HEK293 (cell line): ENCODE measurements around the gene RFPL1.

Experiments used
- CTCF ChIA-PET: fragments of 350-600 bp; formaldehyde crosslinking; extraction: SDS; loops from one replicate; lab custom pipeline; 2021; ENCODE audit warnings: antibody characterized with exemption; lab: Yijun Ruan, JAX
- POLR2A ChIA-PET: fragments of 300-600 bp; formaldehyde crosslinking; extraction: SDS; loops from one replicate; lab custom pipeline; 2020; ENCODE audit warnings: antibody characterized with exemption, inconsistent platforms; lab: Yijun Ruan, JAX
- H3K27ac ChIP-seq: fragments of 200-500 bp; sonication (Bioruptor generic); 2 replicates; pipeline ENCODE4 v1.5.1; 2014; ENCODE audit warnings: low read depth, low read length, control low read depth, inconsistent platforms; ENCODE audit errors: extremely low read depth
- H3K36me3 ChIP-seq, 2 experiments: fragments of 200-500 bp in 1 of 2; sonication (Bioruptor generic) in 1 of 2; 1 replicate in 1 of 2; 2 replicates in 1 of 2; pipeline ENCODE4 v1.5.1; 2014 to 2017; ENCODE audit warnings: inconsistent platforms in 2 of 2, low read length in 2 of 2; ENCODE audit not compliant: control insufficient read depth in 2 of 2, insufficient read depth in 1 of 2
- H3K4me1 ChIP-seq: fragments of 200-500 bp; sonication (Bioruptor generic); 2 replicates; pipeline ENCODE4 v1.5.1; 2014; ENCODE audit warnings: mild to moderate bottlenecking, low read length, inconsistent platforms; ENCODE audit not compliant: control insufficient read depth, insufficient read depth
- H3K4me3 ChIP-seq: 2 replicates; pipeline ENCODE4 v1.5.1; 2011; ENCODE audit warnings: low read depth, mild to moderate bottlenecking, control low read depth, low read length, moderate library complexity
- H3K9me3 ChIP-seq: fragments of 200-500 bp; sonication (Bioruptor generic); 2 replicates; pipeline ENCODE4 v1.5.1; 2014; ENCODE audit warnings: low read depth, low read length, inconsistent platforms; ENCODE audit not compliant: control insufficient read depth, insufficient read depth
- CTCF ChIP-seq: fragments of 450-650 bp; formaldehyde crosslinking; IDR thresholded peaks from 2 replicates; pipeline ENCODE4 v1.5.1; 2016; ENCODE audit warnings: missing biosample characterization, missing genetic modification characterization
- KLF17 ChIP-seq: fragments of 450-650 bp; formaldehyde crosslinking; IDR thresholded peaks from 2 replicates; pipeline ENCODE4 v1.5.1; 2016; ENCODE audit warnings: missing biosample characterization, missing genetic modification characterization
- KLF8 ChIP-seq: fragments of 450-650 bp; formaldehyde crosslinking; IDR thresholded peaks from 2 replicates; pipeline ENCODE4 v1.5.1; 2016; ENCODE audit warnings: missing biosample characterization, missing genetic modification characterization
- RBAK ChIP-seq: fragments of 450-650 bp; formaldehyde crosslinking; IDR thresholded peaks from 2 replicates; pipeline ENCODE4 v1.5.1; 2016; ENCODE audit warnings: missing biosample characterization, missing genetic modification characterization
- REPIN1 ChIP-seq: fragments of 450-650 bp; formaldehyde crosslinking; IDR thresholded peaks from 2 replicates; pipeline ENCODE4 v1.5.1; 2017; ENCODE audit warnings: missing biosample characterization, missing genetic modification characterization, low read depth
- SETDB1 ChIP-seq: IDR thresholded peaks from one replicate; pipeline ENCODE4 v1.6.1; 2017; ENCODE audit warnings: mild to moderate bottlenecking, low read length, moderate library complexity, mixed read lengths; ENCODE audit not compliant: insufficient read length
- ZBTB17 ChIP-seq: fragments of 450-650 bp; formaldehyde crosslinking; IDR thresholded peaks from 2 replicates; pipeline ENCODE4 v1.5.1; 2016; ENCODE audit warnings: missing biosample characterization, missing genetic modification characterization
- ZBTB21 ChIP-seq: fragments of 450-650 bp; formaldehyde crosslinking; IDR thresholded peaks from 2 replicates; pipeline ENCODE4 v1.5.1; 2017; ENCODE audit warnings: missing biosample characterization, missing genetic modification characterization
- ZBTB44 ChIP-seq: fragments of 450-650 bp; IDR thresholded peaks from 2 replicates; pipeline ENCODE4 v1.5.1; 2018; ENCODE audit warnings: missing biosample characterization, mild to moderate bottlenecking, missing genetic modification characterization
- ZBTB48 ChIP-seq: fragments of 450-650 bp; formaldehyde crosslinking; IDR thresholded peaks from 2 replicates; pipeline ENCODE4 v1.5.1; 2016; ENCODE audit warnings: missing biosample characterization, missing genetic modification characterization
- ZFP37 ChIP-seq: fragments of 450-650 bp; formaldehyde crosslinking; IDR thresholded peaks from 2 replicates; pipeline ENCODE4 v1.5.1; 2016; ENCODE audit warnings: missing biosample characterization, missing genetic modification characterization
- ZIC2 ChIP-seq: fragments of 450-650 bp; formaldehyde crosslinking; IDR thresholded peaks from 2 replicates; pipeline ENCODE4 v1.5.1; 2016; ENCODE audit warnings: missing biosample characterization, missing genetic modification characterization
- ZNF211 ChIP-seq: fragments of 450-650 bp; formaldehyde crosslinking; IDR thresholded peaks from 2 replicates; pipeline ENCODE4 v1.5.1; 2016; ENCODE audit warnings: low read depth, missing biosample characterization, missing genetic modification characterization
- ZNF214 ChIP-seq: fragments of 450-650 bp; formaldehyde crosslinking; IDR thresholded peaks from 2 replicates; pipeline ENCODE4 v1.5.1; 2017; ENCODE audit warnings: missing biosample characterization, mild to moderate bottlenecking, missing genetic modification characterization, borderline replicate concordance
- ZNF266 ChIP-seq: fragments of 450-650 bp; formaldehyde crosslinking; IDR thresholded peaks from 2 replicates; pipeline ENCODE4 v1.5.1; 2016; ENCODE audit warnings: missing biosample characterization, missing genetic modification characterization, low read depth
- ZNF350 ChIP-seq: fragments of 450-650 bp; formaldehyde crosslinking; IDR thresholded peaks from 2 replicates; pipeline ENCODE4 v1.5.0; 2017; ENCODE audit warnings: missing biosample characterization, mild to moderate bottlenecking, missing genetic modification characterization
- ZNF473 ChIP-seq: fragments of 450-650 bp; formaldehyde crosslinking; IDR thresholded peaks from 2 replicates; pipeline ENCODE4 v1.5.1; 2017; ENCODE audit warnings: missing biosample characterization, missing genetic modification characterization
- ZNF530 ChIP-seq: fragments of 450-650 bp; formaldehyde crosslinking; IDR thresholded peaks from 2 replicates; pipeline ENCODE4 v1.5.1; 2016; ENCODE audit warnings: low read depth, missing biosample characterization, missing genetic modification characterization
- ZNF707 ChIP-seq: fragments of 450-650 bp; formaldehyde crosslinking; IDR thresholded peaks from 2 replicates; pipeline ENCODE4 v1.5.1; 2016; ENCODE audit warnings: missing biosample characterization, missing genetic modification characterization
- ZNF747 ChIP-seq: fragments of 450-650 bp; formaldehyde crosslinking; IDR thresholded peaks from 2 replicates; pipeline ENCODE4 v1.5.1; 2016; ENCODE audit warnings: missing biosample characterization, missing genetic modification characterization
- ZNF76 ChIP-seq: fragments of 450-650 bp; formaldehyde crosslinking; IDR thresholded peaks from 2 replicates; pipeline ENCODE4; 2016; ENCODE audit warnings: low read depth, missing biosample characterization, missing genetic modification characterization, borderline replicate concordance

RFPL1 gene

GRCh38 chr22:29481265-29482000, 43.0 kb downstream of the RFPL1 start:
- CTCF ChIA-PET, result interaction anchor here (0.6 to 1.2 kb wide), 6 partner anchors 12 to 86 kb away, joined by 3 to 6 read pairs (median 4); no protein-coding TSS in a partner anchor
- no peaks in the 10 kb centered on the region for H3K4me1 ChIP-seq
- no peak overlapping the region for H3K27ac ChIP-seq
- no peaks in the 10 kb centered on the region for H3K9me3 ChIP-seq
- no peak overlapping the region for H3K4me3 ChIP-seq
- TF ChIP-seq ZBTB44 (tag by site-specific recombination) (0 out of 2 replicates have a peak, but pooled peaks have one; percentile 28), ZBTB17 (0 out of 2 replicates have a peak, but pooled peaks have one; percentile 23), ZNF530 (tag by site-specific recombination) (no peak)
- no peaks in the 10 kb centered on the region for H3K36me3 ChIP-seq
- POLR2A ChIA-PET, result interaction anchor here (1.3 kb wide), 1 partner anchor 72 kb away, joined by 6 read pairs; the partner anchor contains the start of gene THOC5

- no peaks in the 10 kb centered on the region for H3K36me3 ChIP-seq
- POLR2A ChIA-PET, result no interaction called here
- no peaks in the 10 kb centered on the region for H3K9me3 ChIP-seq
- H3K4me1 ChIP-seq, result no peaks in the 10 kb centered on the region
- TF ChIP-seq REPIN1 (tag by site-specific recombination), result no peak
- TF ChIP-seq RBAK, result no peak
- TF ChIP-seq SETDB1, result no peak
- no peak for TF ChIP-seq ZBTB48 (tag by site-specific recombination)
- H3K4me3 ChIP-seq, result no peak overlapping the region
- CTCF ChIA-PET, result interaction anchor here (0.6 to 1.2 kb wide), 9 partner anchors 11 to 87 kb away, joined by 3 to 9 read pairs (median 4); no protein-coding TSS in a partner anchor
- H3K27ac ChIP-seq, result no peak overlapping the region
Measured at GRCh38 chr22:29482253-29482652, 43.9 kb downstream of the RFPL1 start.

GRCh38 chr22:29482726-29483125, 44.3 kb downstream of the RFPL1 start:
- no peaks in the 10 kb centered on the region for H3K9me3 ChIP-seq
- H3K4me3 ChIP-seq, result no peak overlapping the region
- CTCF ChIA-PET, result interaction anchor here (0.7 to 1.2 kb wide), 3 partner anchors 12 to 14 kb away, joined by 5 to 9 read pairs (median 6); no protein-coding TSS in a partner anchor
- TF ChIP-seq ZNF707 (tag by site-specific recombination) (no peak), CTCF (tag by site-specific recombination) (no peak), ZIC2 (tag by site-specific recombination) (no peak), ZNF76 (no peak), KLF8 (tag by site-specific recombination) (no peak), ZNF350 (tag by site-specific recombination) (no peak), ZFP37 (tag by site-specific recombination) (no peak)
- no peaks in the 10 kb centered on the region for H3K36me3 ChIP-seq
- POLR2A ChIA-PET, result interaction anchor here (0.9 to 1.1 kb wide), 2 partner anchors 54 to 71 kb away, joined by 3 read pairs; partner anchors contain the start of gene THOC5
- H3K4me1 ChIP-seq, result no peaks in the 10 kb centered on the region
- no peak overlapping the region for H3K27ac ChIP-seq

GRCh38 chr22:29483254-29483653, 44.9 kb downstream of the RFPL1 start:
- ChIA-PET CTCF (interaction anchor here (2.4 kb wide), 1 partner anchor 13 kb away, joined by 10 read pairs; no protein-coding TSS in a partner anchor), POLR2A (interaction anchor here (0.7 to 1.1 kb wide), 3 partner anchors 55 to 832 kb away, joined by 3 to 4 read pairs (median 3); partner anchors contain the start of gene THOC5)
- H3K9me3 ChIP-seq, result no peaks in the 10 kb centered on the region
- no peaks in the 10 kb centered on the region for H3K4me1 ChIP-seq
- no peak overlapping the region for H3K27ac ChIP-seq
- H3K4me3 ChIP-seq, result no peak overlapping the region
- H3K36me3 ChIP-seq, result no peaks in the 10 kb centered on the region
- TF ChIP-seq REPIN1 (tag by site-specific recombination) (no peak), ZNF266 (tag by site-specific recombination) (no peak), ZNF211 (no peak), KLF17 (no peak), ZNF747 (tag by site-specific recombination) (no peak), ZNF473 (tag by site-specific recombination) (no peak), ZBTB21 (tag by site-specific recombination) (no peak), ZNF214 (no peak)
